A673 (cell line): ENCODE measurements around the gene DSTN. TPM values are rescaled to one million over a fixed set of nuclear protein-coding genes. Genes with fewer than 3 reads are reported as not detected.

ENCODE experiments used
- BruUV-seq: library from RNA; stranded (reverse); fragments of 400-500 nt; replicated peaks from 2 replicates; lab custom pipeline; 2021; lab: Mats Ljungman, UMichigan
- CTCF ChIA-PET: fragments of 300-600 bp; sonication (Branson Sonifier 250); formaldehyde crosslinking; loops from one replicate; lab custom pipeline; 2022; ENCODE audit warnings: antibody characterized with exemption; lab: Charles Lee
- POLR2A ChIA-PET: fragments of 300-600 bp; sonication (Branson Sonifier 250); formaldehyde crosslinking; loops from one replicate; lab custom pipeline; 2022; ENCODE audit warnings: antibody characterized with exemption; ENCODE audit not compliant: low non-redundant PET; lab: Charles Lee
- DNase-seq: peaks from one replicate; pipeline ENCODE4 v3.0.0-alpha.2; 2015; ENCODE audit warnings: low spot score
- H3K27ac ChIP-seq: fragments of 200-600 bp; sonication (generic); 2 replicates; pipeline ENCODE4 v1.5.1; 2016; ENCODE audit warnings: mixed run types, low read depth, mild to moderate bottlenecking, mixed read lengths, antibody characterized with exemption, low read length; ENCODE audit not compliant: poor library complexity, severe bottlenecking
- H3K27me3 ChIP-seq: fragments of 200-600 bp; sonication (generic); replicated peaks from 2 replicates; pipeline ENCODE4 v1.6.1; 2017; ENCODE audit warnings: mixed run types, low read depth, mild to moderate bottlenecking, mixed read lengths, antibody characterized with exemption, low read length; ENCODE audit not compliant: insufficient read depth, poor library complexity
- H3K36me3 ChIP-seq: fragments of 200-600 bp; sonication (generic); 2 replicates; pipeline ENCODE4 v1.6.1; 2016; ENCODE audit warnings: mixed run types, mild to moderate bottlenecking, mixed read lengths, antibody characterized with exemption, low read length; ENCODE audit not compliant: insufficient read depth, poor library complexity, severe bottlenecking
- H3K4me1 ChIP-seq: fragments of 200-600 bp; sonication (generic); 2 replicates; pipeline ENCODE4 v1.6.1; 2017; ENCODE audit warnings: mixed run types, mild to moderate bottlenecking, mixed read lengths, antibody characterized with exemption, low read length; ENCODE audit not compliant: insufficient read depth, poor library complexity, severe bottlenecking
- H3K4me3 ChIP-seq: fragments of 200-600 bp; sonication (generic); 2 replicates; pipeline ENCODE4 v1.5.1; 2016; ENCODE audit warnings: low read depth, mixed run types, mild to moderate bottlenecking, mixed read lengths, low read length; ENCODE audit not compliant: poor library complexity, severe bottlenecking
- H3K9me3 ChIP-seq: fragments of 200-600 bp; sonication (generic); 2 replicates; pipeline ENCODE4 v1.6.1; 2016; ENCODE audit warnings: mixed run types, low read depth, mild to moderate bottlenecking, mixed read lengths, antibody characterized with exemption, low read length; ENCODE audit not compliant: poor library complexity, severe bottlenecking
- CTCF ChIP-seq: fragments of 300-800, 200-600 bp; sonication (generic); conservative IDR thresholded peaks from 2 replicates; pipeline ENCODE4 v1.5.1; 2017; ENCODE audit warnings: low read depth, mild to moderate bottlenecking, antibody characterized with exemption, low read length, moderate library complexity, mixed read lengths
- EZH2 ChIP-seq: fragments of 200-600 bp; sonication (generic); IDR thresholded peaks from 2 replicates; pipeline ENCODE4 v1.6.1; 2017; ENCODE audit warnings: borderline replicate concordance, low read depth, mild to moderate bottlenecking, mixed read lengths, antibody characterized with exemption, low read length; ENCODE audit not compliant: poor library complexity, severe bottlenecking
- intact Hi-C: fragments of 100-400 bp; cut with micrococcal nuclease; formaldehyde crosslinking; loops from one replicate; pipeline ENCODE4 v1.10.0; 2022; ENCODE audit not compliant: unreplicated experiment
- total RNA-seq: library from RNA; stranded (reverse); gene quantifications from 2 replicates; pipeline ENCODE4 v1.2.3, GENCODE V29; 2021

DSTN gene
- total RNA-seq, 1 experiment from 2014 or later, result 159 TPM

- ChIA-PET CTCF (no interaction called here), POLR2A (interaction anchor here (0.6 kb wide), 1 partner anchor 63 kb away, joined by 7 read pairs; the partner anchor contains the start of gene DSTN)
- no peak for DNase-seq
- no peaks in the 10 kb centered on the region for H3K4me1 ChIP-seq
- no peak for TF ChIP-seq EZH2
- no peak for TF ChIP-seq CTCF
- H3K36me3 ChIP-seq, result peaks cover 10% of the 10 kb centered on the region
- H3K27me3 ChIP-seq, result no peaks in the 10 kb centered on the region
- intact Hi-C loops, result no loop called here
- H3K27ac ChIP-seq, result no peak overlapping the region
- no peak overlapping the region for H3K4me3 ChIP-seq
- H3K9me3 ChIP-seq, result no peaks in the 10 kb centered on the region
- no TSS peak for BruUV-seq
Measured at GRCh38 chr20:17633221-17633849, 63.5 kb downstream of the DSTN start.

GRCh38 chr20:17633850-17634500, 64.1 kb downstream of the DSTN start:
- CTCF ChIA-PET, result interaction anchor here (0.6 kb wide), 1 partner anchor 305 kb away, joined by 3 read pairs; no protein-coding TSS in a partner anchor
- TF ChIP-seq CTCF (no peak), EZH2 (no peak)
- no peak overlapping the region for H3K4me3 ChIP-seq
- intact Hi-C loops, result no loop called here
- POLR2A ChIA-PET, result no interaction called here
- H3K9me3 ChIP-seq, result no peaks in the 10 kb centered on the region
- DNase-seq, result no peak
- H3K27me3 ChIP-seq, result no peaks in the 10 kb centered on the region
- no TSS peak for BruUV-seq
- no peak overlapping the region for H3K27ac ChIP-seq
- peaks cover 11% of the 10 kb centered on the region for H3K36me3 ChIP-seq
- no peaks in the 10 kb centered on the region for H3K4me1 ChIP-seq

GRCh38 chr20:17634661-17635331, 64.9 kb downstream of the DSTN start:
- no TSS peak for BruUV-seq
- Histone ChIP-seq H3K9me3 (no peaks in the 10 kb centered on the region), H3K27ac (no peak overlapping the region), H3K4me3 (no peak overlapping the region), H3K27me3 (no peaks in the 10 kb centered on the region), H3K4me1 (no peaks in the 10 kb centered on the region), H3K36me3 (peaks cover 13% of the 10 kb centered on the region)
- intact Hi-C loops, result no loop called here
- ChIA-PET POLR2A (no interaction called here), CTCF (interaction anchor here (0.6 kb wide), 1 partner anchor 304 kb away, joined by 3 read pairs; no protein-coding TSS in a partner anchor)
- no peak for DNase-seq
- TF ChIP-seq CTCF, result no peak
- no peak for TF ChIP-seq EZH2
